ENCODE data around the gene MARCHF2.

The MARCHF2 gene

GRCh38 chr19:8389891-8390616 is 23.1 kb upstream of the MARCHF2 start, which contains the start of gene RAB11B:
RAB11B (plus strand) TSS chr19:8390360; CDS start chr19:8390417, 57 bp downstream.
- peak; percentile 90 for TF ChIP-seq MYC (IDR thresholded peaks at IDR 0.05; ENCODE audit: low read depth, low read length)
- no peak for TF ChIP-seq CTCF (IDR thresholded peaks at IDR 0.05; ENCODE audit: low read depth, low read length)
- peak; percentile 75 for TF ChIP-seq MAX (IDR thresholded peaks at IDR 0.05; ENCODE audit: low read depth, low read length)
- peak; percentile 82 for TF ChIP-seq POLR2A (IDR thresholded peaks at IDR 0.05; ENCODE audit: extremely low read depth, insufficient read length)
- no peak for DNase-seq (ENCODE audit: low read depth)

DNA sequence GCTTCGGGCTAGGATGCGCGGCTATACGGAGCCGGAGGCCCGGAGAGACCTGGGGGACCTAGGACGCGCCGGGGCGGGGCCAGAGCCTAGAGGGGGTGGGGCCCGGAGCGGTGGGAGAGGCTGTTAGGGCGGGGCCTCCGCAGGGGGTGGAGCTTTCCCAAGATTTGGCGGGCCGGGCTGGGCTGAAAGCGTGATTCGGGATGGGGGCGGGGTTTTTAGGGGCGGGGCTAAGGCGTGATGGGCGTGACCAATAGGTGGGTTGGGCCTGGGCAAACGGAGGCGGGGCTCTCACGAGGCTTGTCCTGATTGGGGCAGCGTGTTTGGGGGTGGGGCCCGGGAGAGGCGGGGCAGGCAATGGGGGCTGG is 22.5 kb upstream of the MARCHF2 start:
- H3K4me3 ChIP-seq (ENCODE audit: low read depth, low read length), result peak overlapping the region; percentile 70
- TF ChIP-seq MYC (IDR thresholded peaks at IDR 0.05; ENCODE audit: low read depth, low read length) (peak; percentile 57), CTCF (IDR thresholded peaks at IDR 0.05; ENCODE audit: low read depth, low read length) (no peak), MAX (IDR thresholded peaks at IDR 0.05; ENCODE audit: low read depth, low read length) (peak; percentile 81), POLR2A (IDR thresholded peaks at IDR 0.05; ENCODE audit: extremely low read depth, insufficient read length) (peak; percentile 74)
- DNase-seq (ENCODE audit: low read depth), result peak; percentile 98

More at GRCh38 chr19:8389891-8390616, 23.1 kb upstream of the MARCHF2 start, which contains the start of gene RAB11B:
- peak within 1 kb of the TSS; percentile 70 for H3K4me3 ChIP-seq (ENCODE audit: low read depth, low read length)

- DNase-seq (ENCODE audit: low read depth), result peak; percentile 47
- H3K4me3 ChIP-seq (ENCODE audit: low read depth, low read length), result peak overlapping the region; percentile 63
- TF ChIP-seq MAX (IDR thresholded peaks at IDR 0.05; ENCODE audit: low read depth, low read length) (no peak), CTCF (IDR thresholded peaks at IDR 0.05; ENCODE audit: low read depth, low read length) (no peak), POLR2A (IDR thresholded peaks at IDR 0.05; ENCODE audit: extremely low read depth, insufficient read length) (no peak), MYC (IDR thresholded peaks at IDR 0.05; ENCODE audit: low read depth, low read length) (no peak)
Measured at GRCh38 chr19:8391198-8392016, 21.7 kb upstream of the MARCHF2 start.

- no peak overlapping the region for H3K4me3 ChIP-seq (ENCODE audit: low read depth, low read length)
- DNase-seq (ENCODE audit: low read depth), result no peak
- TF ChIP-seq POLR2A (IDR thresholded peaks at IDR 0.05; ENCODE audit: extremely low read depth, insufficient read length) (no peak), MAX (IDR thresholded peaks at IDR 0.05; ENCODE audit: low read depth, low read length) (no peak), CTCF (IDR thresholded peaks at IDR 0.05; ENCODE audit: low read depth, low read length) (no peak), MYC (IDR thresholded peaks at IDR 0.05; ENCODE audit: low read depth, low read length) (no peak)
Measured at GRCh38 chr19:8392017-8392591, 21.0 kb upstream of the MARCHF2 start.

DNA sequence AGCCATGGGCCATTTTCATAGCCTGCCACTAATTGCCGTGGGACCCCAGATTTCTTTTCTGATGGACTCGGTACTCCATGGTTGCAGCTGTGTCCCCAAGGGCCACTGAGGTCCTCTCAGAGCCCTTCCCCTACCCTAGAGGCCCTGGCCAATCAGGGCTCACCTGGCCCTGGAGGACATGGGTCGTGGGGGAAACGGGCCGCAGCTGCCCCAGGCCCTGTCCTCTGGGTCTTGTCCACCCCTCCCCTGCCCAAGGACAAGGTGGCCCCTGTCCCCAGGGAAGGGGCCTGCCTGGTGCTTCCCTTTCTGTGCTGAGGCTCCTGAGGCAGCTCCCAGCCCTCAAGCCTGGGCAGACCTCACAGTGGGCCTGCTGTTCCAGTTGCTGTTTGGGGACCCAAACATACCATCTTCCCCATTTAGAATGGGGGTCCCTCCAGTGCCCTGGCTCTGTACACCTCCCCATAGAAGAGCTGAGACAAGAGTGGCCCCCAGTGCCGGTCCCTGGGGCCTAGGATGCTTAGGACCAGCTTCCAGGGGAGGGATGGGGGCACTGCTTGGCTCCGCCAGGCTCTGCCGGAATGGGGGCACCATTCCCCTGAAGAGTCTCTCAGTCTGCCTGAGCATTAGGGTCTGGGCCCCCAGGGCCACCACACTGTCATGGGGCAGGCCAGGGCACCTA is 19.8 kb upstream of the MARCHF2 start:
- no peak for TF ChIP-seq CTCF (IDR thresholded peaks at IDR 0.05; ENCODE audit: low read depth, low read length)
- no peak for TF ChIP-seq MAX (IDR thresholded peaks at IDR 0.05; ENCODE audit: low read depth, low read length)
- TF ChIP-seq POLR2A (IDR thresholded peaks at IDR 0.05; ENCODE audit: extremely low read depth, insufficient read length), result no peak
- no peak for TF ChIP-seq MYC (IDR thresholded peaks at IDR 0.05; ENCODE audit: low read depth, low read length)
- no peak overlapping the region for H3K4me3 ChIP-seq (ENCODE audit: low read depth, low read length)
- DNase-seq (ENCODE audit: low read depth), result peak; percentile 25

All from NB4 (cell line).